Measurements from ENCODE around the gene ATE1.

GRCh38 chr10:121751191-121751760 lies 176.6 kb downstream of the ATE1 start:
- TF ChIP-seq CTCF (IDR thresholded peaks at IDR 0.05) (no peak), POLR2A (IDR thresholded peaks at IDR 0.05) (no peak)
